HG03159 (cell line): ENCODE results near the gene FZD10.

Experiments
- ATAC-seq: cut with Tn5 transposase; IDR thresholded peaks from one replicate; pipeline ENCODE4 v1.9.1; 2021; ENCODE audit warnings: mild to moderate bottlenecking, moderate library complexity; ENCODE audit not compliant: unreplicated experiment

FZD10 gene

GRCh38 chr12:130177635-130178242, 15.5 kb downstream of the FZD10 start:
- ATAC-seq = no peak

GRCh38 chr12:130178282-130178681, 16.0 kb downstream of the FZD10 start:
- ATAC-seq = no peak

GRCh38 chr12:130179191-130179590, 16.9 kb downstream of the FZD10 start:
- no peak for ATAC-seq

- no peak for ATAC-seq
Measured at GRCh38 chr12:130179621-130180020, 17.4 kb downstream of the FZD10 start.

GRCh38 chr12:130181211-130181610, 18.9 kb downstream of the FZD10 start:
- ATAC-seq = no peak

- no peak for ATAC-seq
Measured at GRCh38 chr12:130183585-130184370, 21.5 kb downstream of the FZD10 start.

- no peak for ATAC-seq
Measured at GRCh38 chr12:130184404-130185090, 22.3 kb downstream of the FZD10 start.

- no peak for ATAC-seq
Measured at GRCh38 chr12:130185455-130186391, 23.5 kb downstream of the FZD10 start.

GRCh38 chr12:130186651-130187268, 24.5 kb downstream of the FZD10 start:
- no peak for ATAC-seq

GRCh38 chr12:130192642-130193345, 30.5 kb downstream of the FZD10 start:
- no peak for ATAC-seq

- no peak for ATAC-seq
Measured at GRCh38 chr12:130194154-130194553, 31.9 kb downstream of the FZD10 start.

- ATAC-seq = no peak
Measured at GRCh38 chr12:130195369-130195768, 33.1 kb downstream of the FZD10 start.

GRCh38 chr12:130195776-130196175, 33.5 kb downstream of the FZD10 start:
- ATAC-seq = no peak

- ATAC-seq = no peak
Measured at GRCh38 chr12:130196827-130197226, 34.6 kb downstream of the FZD10 start.

GRCh38 chr12:130198026-130198662, 35.9 kb downstream of the FZD10 start:
- no peak for ATAC-seq

- ATAC-seq = no peak
Measured at GRCh38 chr12:130198663-130199060, 36.4 kb downstream of the FZD10 start.

- no peak for ATAC-seq
Measured at GRCh38 chr12:130199581-130200390, 37.5 kb downstream of the FZD10 start.

GRCh38 chr12:130200445-130200844, 38.2 kb downstream of the FZD10 start:
- ATAC-seq = no peak
